Stimulated activated CD4-positive, alpha-beta T cell treated with anti-CD3 and anti-CD28 coated beads, TNF-alpha, amount 100 ng/mL, for 48 hours (primary cell): Measurements from ENCODE around the gene DYNC2I2.
"Not testable (repeated sequence)": the region's sequence is repeated elsewhere in the genome, so short reads cannot be mapped to it uniquely, and the experiment has no call there.

ENCODE experiments used
- DNase-seq, 3 donors: peaks; one replicate each; pipeline ENCODE4 v3.0.0-alpha.2; 2020; ENCODE audit warnings: low read depth in 3 of 3

DYNC2I2 gene

GRCh38 chr9:128615571-128615970 is 41.1 kb downstream of the DYNC2I2 start:
- DNase-seq, result no peak

GRCh38 chr9:128614728-128615127 is 41.9 kb downstream of the DYNC2I2 start:
- no peak for DNase-seq

GRCh38 chr9:128611600-128612394 is 44.9 kb downstream of the DYNC2I2 start:
- DNase-seq, result no peak

GRCh38 chr9:128610897-128611296 is 45.8 kb downstream of the DYNC2I2 start:
- no peak for DNase-seq

- DNase-seq, result no peak
These were observed 48.9 kb downstream of the DYNC2I2 start for GRCh38 chr9:128607642-128608350.

- DNase-seq, result no peak
These were observed 53.0 kb downstream of the DYNC2I2 start for GRCh38 chr9:128603697-128604096.

- DNase-seq, result no peak
These were observed 56.5 kb downstream of the DYNC2I2 start for GRCh38 chr9:128600099-128600498.

GRCh38 chr9:128595471-128595870 is 61.2 kb downstream of the DYNC2I2 start:
- no peak for DNase-seq

- DNase-seq, result no peak
These were observed 62.8 kb downstream of the DYNC2I2 start for GRCh38 chr9:128593856-128594255.

- DNase-seq, result no peak
These were observed 63.6 kb downstream of the DYNC2I2 start for GRCh38 chr9:128593039-128593438.

GRCh38 chr9:128588581-128589233 is 67.9 kb downstream of the DYNC2I2 start:
- DNase-seq, result no peak

- DNase-seq, result peak; percentile 15 to 38 (median 16)
These were observed 69.2 kb downstream of the DYNC2I2 start for GRCh38 chr9:128587453-128587852.

- not testable (repeated sequence) for DNase-seq
These were observed 69.7 kb downstream of the DYNC2I2 start for GRCh38 chr9:128586934-128587333.

GRCh38 chr9:128585155-128585554 is 71.5 kb downstream of the DYNC2I2 start:
- DNase-seq, result not testable (repeated sequence)
